ENCODE results near the gene PPM1M.

- TF ChIP-seq, protein P1, sequence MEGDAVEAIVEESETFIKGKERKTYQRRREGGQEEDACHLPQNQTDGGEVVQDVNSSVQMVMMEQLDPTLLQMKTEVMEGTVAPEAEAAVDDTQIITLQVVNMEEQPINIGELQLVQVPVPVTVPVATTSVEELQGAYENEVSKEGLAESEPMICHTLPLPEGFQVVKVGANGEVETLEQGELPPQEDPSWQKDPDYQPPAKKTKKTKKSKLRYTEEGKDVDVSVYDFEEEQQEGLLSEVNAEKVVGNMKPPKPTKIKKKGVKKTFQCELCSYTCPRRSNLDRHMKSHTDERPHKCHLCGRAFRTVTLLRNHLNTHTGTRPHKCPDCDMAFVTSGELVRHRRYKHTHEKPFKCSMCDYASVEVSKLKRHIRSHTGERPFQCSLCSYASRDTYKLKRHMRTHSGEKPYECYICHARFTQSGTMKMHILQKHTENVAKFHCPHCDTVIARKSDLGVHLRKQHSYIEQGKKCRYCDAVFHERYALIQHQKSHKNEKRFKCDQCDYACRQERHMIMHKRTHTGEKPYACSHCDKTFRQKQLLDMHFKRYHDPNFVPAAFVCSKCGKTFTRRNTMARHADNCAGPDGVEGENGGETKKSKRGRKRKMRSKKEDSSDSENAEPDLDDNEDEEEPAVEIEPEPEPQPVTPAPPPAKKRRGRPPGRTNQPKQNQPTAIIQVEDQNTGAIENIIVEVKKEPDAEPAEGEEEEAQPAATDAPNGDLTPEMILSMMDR (IDR thresholded peaks at IDR 0.05): no peak
- TF ChIP-seq EZH2phosphoT487 (IDR thresholded peaks at IDR 0.05) (no peak), EZH2 (IDR thresholded peaks at IDR 0.05) (no peak)
These were observed 37.7 kb downstream of the PPM1M start for GRCh38 chr3:52283306-52283705.

Measured in neural progenitor cell (in vitro differentiated cells).